Measurements from ENCODE around the gene ZNF205.

DNA sequence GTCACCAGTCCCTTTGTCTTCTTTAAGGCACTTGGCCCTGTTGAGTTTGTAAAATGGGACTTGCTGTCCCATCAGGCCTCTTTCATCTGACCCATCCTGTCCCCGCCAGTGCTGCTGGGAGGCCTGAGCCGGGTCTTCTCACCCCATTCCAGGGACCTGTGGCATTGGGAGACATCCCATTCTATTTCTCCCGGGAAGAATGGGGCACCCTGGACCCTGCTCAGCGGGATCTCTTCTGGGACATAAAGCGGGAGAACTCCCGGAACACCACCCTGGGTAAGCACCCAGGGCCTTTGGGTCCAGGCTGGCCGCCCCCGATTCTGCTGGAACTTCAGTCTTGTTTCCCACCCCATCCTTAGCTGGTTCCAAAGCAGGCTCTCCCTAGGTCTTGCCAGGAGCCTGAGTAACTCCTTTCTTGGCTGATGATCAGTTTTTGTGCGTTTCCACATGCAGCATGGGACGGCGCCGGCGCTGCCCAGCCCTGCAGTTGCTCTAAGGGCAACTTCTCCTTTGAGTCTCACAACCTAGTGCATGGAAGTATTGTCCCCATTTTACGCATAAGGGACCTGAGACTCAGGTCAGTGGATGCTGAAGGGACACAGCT, 26.5 kb downstream of the ZNF205 start:
- TF ChIP-seq, protein P1, sequence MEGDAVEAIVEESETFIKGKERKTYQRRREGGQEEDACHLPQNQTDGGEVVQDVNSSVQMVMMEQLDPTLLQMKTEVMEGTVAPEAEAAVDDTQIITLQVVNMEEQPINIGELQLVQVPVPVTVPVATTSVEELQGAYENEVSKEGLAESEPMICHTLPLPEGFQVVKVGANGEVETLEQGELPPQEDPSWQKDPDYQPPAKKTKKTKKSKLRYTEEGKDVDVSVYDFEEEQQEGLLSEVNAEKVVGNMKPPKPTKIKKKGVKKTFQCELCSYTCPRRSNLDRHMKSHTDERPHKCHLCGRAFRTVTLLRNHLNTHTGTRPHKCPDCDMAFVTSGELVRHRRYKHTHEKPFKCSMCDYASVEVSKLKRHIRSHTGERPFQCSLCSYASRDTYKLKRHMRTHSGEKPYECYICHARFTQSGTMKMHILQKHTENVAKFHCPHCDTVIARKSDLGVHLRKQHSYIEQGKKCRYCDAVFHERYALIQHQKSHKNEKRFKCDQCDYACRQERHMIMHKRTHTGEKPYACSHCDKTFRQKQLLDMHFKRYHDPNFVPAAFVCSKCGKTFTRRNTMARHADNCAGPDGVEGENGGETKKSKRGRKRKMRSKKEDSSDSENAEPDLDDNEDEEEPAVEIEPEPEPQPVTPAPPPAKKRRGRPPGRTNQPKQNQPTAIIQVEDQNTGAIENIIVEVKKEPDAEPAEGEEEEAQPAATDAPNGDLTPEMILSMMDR (IDR thresholded peaks at IDR 0.05): no peak
- TF ChIP-seq POLR2A (IDR thresholded peaks at IDR 0.05): no peak
